NCI-H2196 (cell line): ENCODE measurements around the gene CKLF.

Experiments
- DNase-seq: peaks from one replicate; lab custom pipeline; 2025; ENCODE audit not compliant: unreplicated experiment; lab: John Stamatoyannopoulos, UW

CKLF gene

DNA sequence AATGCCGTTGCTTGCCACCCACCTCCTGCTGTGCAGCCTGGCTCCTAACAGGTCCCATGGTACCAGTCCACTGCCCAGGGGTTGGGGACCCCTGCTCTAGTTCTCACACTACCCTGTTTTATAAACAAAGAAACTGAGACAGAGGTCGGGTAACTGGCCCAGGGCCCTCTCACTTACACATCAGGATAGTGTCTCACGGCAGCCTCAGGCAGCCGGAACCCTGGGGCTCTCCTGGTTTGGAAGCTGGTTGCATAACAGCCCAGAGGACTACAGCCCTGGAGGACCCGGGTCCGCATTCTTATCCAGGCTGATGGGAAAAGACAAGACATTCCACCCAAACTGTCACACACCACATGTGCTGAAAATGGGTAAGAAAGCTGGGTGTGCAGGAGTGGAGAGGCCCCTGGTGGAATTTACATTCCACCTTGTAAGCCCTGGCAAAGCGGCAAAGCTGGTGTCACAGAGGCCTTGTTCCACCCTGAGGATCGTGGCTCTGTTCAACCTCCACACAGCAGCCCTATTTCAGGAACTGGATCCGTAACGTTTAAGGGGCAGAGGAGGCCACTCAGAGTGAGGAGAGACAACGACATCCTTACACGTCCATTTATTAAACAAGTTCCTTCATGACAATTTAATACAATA, 61.9 kb downstream of the CKLF start:
- DNase-seq: no peak
